HG02943 (cell line): ENCODE measurements around the gene GTF2E1.
"Not testable (repeated sequence)": the region's sequence is repeated elsewhere in the genome, so short reads cannot be mapped to it uniquely, and the experiment has no call there.

ENCODE experiments used
- ATAC-seq: cut with Tn5 transposase; IDR thresholded peaks from one replicate; pipeline ENCODE4 v1.9.1; 2021; ENCODE audit warnings: mild to moderate bottlenecking, low read depth, moderate library complexity; ENCODE audit not compliant: unreplicated experiment

Gene GTF2E1

DNA sequence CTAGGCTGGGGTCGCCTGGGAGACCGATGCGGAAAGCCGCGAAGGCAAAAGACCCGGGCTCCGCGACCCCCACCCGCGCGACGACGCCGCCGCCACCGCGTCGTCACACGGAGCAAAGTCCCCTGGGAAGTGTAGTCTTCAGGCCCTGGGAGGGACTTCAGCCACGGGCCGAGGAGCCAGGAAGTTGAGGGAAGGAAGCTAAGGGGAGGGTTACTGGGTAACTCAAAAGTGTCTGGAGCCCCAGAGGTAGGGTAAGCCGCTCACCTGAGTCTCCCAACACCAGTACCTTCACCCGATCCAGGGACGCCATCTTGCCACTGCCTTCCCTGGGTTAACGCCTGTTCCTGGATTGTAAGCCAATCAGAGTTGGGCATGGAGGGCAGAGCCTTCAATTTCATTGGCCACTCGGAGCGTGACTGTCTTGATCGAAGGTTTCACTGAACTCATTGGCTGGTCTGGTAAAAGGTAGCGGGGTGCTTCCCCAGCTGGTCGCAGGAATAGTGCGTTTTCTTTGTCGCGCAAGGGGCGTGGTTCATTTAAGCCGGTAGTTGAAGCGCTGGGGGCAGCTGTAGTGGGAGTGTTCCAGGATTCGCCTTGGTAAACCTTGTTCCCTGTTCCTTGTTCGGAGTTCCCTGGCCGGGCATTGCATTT, at the start of gene GTF2E1, which contains the start of gene RABL3:
Gene GTF2E1 (plus strand): TSS at position 547 of the 651 bp plus-strand sequence. CDS start 7,809 bp downstream, outside the sequence.
Gene RABL3 (minus strand): TSS at position 319 of the 651 bp plus-strand sequence. CDS start 9 bp downstream, at position 310.
- ATAC-seq: peak; percentile 100

DNA sequence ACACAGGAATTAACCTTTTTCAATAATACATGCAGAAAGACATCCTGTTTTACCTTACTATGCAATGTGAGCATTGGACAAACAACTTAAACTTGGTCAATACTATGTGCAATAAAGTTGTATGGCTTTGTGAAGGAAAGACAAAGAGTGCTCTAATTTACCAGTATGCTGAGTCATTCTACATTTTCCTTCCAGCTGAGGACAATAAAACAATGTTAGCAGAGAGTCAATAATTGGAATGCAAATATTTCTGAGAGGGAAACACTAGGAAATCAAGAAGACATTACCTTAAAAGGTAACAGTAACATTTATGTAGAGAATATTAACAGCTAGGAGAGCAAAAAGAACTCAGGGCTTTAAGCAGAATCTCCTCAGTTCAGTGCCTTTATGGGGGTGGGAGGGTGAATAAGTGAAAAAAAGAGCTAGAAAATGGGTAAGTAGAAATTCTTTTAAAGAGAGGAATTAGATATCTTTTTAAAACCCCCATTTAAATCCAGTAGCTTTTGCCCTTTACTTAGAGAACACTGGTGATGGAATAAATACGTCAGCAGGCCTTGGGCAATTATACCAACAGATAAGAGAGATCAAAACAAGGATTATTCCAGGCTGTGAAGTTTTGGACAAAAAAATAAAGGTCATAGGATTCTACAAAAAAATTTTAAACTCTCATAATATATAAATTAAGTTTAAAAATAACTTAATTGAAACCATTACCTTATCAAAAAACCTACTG, 48.9 kb upstream of the GTF2E1 start:
- ATAC-seq: no peak

DNA sequence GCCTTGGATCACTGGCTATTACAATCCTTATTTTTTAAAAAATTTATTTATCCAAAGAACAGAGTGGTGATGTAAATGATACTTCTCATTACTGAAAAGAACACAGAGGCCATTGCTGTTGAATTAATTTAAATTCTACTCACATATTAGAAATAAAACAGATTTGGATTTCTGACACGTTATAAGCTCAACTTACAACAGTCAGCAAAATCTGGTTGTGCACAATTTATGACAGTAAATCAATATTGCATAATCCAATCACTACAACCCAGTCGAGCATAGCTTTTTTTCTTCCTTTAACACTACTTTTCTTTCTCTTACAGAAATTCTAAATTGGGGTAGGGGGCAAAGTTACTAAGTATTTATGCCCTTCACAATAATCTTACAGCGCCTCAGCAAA, 43.2 kb upstream of the GTF2E1 start:
- ATAC-seq: no peak

DNA sequence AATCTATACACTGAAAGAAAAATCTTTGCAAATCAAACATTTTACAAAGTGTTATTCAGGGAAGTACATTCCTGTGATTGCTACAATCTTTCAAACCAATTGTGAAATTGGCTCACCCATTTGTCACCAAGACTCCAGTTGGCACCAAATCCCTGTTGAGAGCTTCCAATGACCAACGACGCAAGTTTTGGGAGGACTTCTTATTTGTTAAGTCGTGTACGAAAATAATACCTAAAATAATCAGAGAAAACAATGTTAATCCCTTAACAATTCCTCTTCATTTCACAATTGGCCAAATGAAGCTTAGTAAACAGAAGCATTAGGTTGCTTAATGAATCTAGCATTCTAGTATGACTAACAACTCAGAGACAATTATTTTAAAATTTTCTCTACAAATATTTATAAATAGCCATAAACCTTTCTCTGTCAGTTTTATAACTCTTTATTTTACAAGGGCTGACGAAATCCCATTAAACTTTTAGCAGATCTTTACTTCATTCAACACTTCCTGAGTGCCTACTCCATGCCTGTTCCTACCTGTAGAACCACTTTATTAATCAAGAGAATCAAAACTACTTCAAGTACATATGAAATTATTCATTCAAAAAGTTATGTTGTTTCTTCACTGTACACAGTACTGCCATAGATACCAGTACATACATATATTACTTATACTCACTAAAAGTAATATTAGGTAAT, 36.5 kb upstream of the GTF2E1 start:
- no peak for ATAC-seq

DNA sequence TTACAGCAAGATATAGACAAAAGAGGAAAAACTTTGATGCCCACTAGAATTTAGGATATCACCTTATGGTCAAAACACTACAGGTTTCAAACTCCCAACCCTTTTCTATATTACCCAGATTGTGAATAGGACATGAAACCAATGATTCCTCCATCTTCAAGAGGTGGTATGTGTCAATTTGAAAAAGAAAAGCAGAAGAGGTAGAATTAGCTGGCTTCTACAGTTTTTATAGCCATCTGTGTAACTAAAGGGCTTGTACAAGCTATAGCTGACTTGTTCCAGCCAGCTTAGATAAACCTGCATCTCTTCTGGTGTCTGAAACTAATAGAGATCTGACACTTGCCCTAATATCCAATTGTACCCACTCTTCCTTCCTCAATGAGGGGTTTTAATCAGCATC, 35.6 kb upstream of the GTF2E1 start:
- ATAC-seq: no peak

DNA sequence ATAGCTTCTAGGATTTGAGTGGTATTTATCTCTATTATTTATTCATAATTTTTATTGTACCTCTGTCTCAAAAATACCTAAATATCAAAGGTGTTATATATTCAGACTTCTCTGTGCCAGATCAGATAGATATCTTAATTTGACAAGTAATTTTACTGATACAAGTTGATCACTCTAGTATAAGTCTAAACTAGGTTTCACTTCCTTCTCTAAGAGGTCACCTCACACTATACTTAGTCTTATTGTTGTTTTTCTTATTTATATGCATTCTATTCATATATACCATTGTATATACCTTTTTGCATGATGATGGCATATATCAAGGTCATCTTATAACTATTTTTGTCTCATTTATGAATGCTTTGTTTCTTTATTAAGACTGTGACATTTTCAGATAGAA, 34.1 kb upstream of the GTF2E1 start:
- no peak for ATAC-seq

DNA sequence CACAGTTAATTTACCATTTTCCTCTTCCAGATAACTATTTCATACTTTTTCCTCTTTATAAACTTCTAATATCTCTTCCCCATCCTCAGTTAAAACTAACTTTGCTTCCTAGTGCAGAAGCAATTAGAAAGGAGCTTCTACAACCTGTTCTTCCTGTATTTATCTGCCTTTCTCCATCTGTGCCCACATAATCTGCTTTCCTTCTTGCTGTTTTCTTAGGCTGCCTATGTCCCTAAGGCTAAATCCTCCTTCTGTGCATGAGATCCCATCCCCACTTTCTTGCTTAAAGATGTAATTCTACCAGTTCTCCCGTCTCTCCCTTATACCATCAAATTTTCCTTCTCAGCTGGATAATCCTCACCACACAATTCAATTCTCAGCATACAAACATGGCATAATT, 32.2 kb upstream of the GTF2E1 start:
- no peak for ATAC-seq

DNA sequence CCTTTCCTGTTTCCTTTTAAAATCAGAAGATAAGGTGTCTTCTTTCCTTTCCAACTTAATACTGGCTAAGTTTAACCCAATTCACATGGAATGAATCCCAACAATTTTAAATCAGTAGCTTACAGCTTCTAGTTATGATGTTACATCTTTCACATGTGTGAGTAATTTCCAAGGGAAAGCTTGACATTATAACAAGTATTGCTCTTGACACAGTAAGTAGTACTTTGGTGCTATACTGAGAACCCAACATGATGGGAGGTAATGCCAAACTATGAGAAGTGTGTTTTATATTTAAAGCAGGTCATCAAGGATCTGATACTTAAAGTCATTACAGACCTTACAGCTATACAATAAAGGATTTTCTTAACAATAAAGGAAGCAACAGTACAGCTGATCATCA, 29.3 kb upstream of the GTF2E1 start:
- no peak for ATAC-seq

DNA sequence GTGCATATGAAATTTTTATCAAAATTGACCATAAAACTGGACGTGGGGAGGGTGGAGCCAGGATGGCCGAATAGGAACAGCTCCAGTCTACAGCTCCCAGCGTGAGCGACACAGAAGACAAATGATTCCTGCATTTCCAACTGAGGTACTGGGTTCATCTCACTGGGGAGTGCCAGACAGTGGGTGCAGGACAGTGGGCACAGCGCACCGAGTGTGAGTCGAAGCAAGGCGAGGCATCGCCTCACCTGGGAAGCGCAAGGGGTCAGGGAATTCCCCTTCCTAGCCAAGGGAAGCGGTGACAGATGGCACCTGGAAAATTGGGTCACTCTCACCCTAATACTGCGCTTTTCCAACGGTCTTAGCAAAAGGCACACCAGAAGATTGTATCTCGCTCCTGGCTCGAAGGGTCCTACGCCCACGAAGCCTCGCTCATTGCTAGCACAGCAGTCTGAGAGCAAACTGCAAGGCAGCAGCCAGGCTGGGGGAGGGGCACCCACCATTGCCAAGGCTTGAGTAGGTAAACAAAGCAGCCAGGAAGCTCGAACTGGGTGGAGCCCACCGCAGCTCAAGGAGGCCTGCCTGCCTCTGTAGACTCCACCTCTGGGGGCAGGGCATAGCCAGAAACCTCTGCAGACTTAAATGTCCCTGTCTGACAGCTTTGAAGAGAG, 23.2 kb upstream of the GTF2E1 start:
- not testable (repeated sequence) for ATAC-seq

DNA sequence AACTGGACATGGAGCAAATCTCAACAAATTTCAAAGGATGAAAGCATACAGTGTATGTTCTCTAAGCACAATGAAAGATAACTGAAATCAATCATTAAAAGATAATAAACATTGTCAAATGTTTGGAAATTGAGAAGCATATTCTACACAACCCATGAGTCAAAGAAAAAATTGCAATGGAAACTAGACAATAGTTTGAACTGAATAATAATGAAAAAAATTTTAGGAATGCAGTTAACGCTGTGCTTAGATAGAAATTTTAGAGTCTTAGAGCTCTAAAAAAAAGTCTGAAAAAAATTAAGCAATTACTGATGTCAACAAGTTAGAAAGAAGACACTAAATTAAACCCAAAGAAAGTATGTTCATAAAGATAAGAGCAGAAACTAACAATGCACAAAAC, 15.8 kb upstream of the GTF2E1 start:
- ATAC-seq: no peak

DNA sequence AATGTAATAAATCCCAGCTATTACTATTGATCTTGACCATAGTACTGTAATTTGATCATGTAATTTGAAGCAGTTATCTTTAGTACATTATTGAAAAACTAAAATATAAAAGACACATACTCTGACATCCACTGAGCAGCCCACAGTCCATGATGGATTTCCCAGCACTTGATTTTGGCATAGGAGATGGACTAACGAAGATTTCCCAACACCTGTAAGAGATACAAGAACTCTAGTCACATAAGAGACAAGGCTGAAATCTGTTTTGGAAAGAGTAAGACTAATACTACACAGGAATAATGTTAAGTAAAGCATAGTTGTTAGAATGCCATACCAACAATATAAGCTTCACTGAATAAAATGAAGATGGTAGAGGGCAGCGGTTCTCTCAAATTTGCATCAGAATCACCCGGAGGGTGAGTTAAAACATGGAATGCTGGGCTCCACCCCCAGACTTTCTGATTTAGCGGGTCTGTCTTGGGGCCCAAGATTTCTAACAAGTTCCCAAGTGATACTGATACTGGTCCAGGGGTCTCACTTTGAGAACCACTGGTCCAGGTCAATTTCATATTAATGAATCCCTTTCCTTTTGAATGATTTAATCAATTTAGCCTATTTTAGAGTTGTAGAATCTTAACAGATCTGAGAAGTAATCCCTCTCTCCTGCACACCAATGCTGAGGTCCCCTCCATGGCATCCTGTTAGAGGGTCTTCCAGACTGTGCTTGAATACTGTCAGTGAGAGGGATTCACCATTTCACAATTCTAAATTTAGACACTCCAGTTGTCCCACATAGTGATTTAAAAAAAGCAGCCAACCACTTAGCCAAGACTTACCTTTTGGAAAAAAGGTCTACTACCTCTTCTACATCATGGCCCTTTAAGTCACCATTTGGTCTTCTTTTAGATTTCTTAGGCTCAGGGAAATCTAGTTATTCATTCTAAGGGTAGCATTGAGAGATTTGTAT, 11.7 kb upstream of the GTF2E1 start:
- ATAC-seq: no peak

DNA sequence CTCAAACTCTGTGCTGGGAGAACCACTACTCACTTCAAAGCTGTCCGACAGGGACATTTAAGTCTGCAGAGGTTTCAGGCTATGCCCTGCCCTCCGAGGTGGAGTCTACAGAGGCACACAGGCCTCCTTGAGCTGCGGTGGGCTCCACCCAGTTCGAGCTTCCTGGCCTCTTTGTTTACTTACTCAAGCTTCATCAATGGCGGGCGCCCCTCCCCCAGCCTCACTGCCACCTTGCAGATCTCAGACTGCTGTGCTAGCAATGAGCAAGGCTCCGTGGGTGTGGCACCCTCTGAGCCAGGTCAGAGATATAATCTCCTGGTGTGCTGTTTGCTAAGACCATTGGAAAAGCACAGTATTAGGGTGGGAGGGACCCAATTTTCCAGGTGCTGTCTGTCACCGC, 4.5 kb upstream of the GTF2E1 start:
- ATAC-seq: not testable (repeated sequence)

DNA sequence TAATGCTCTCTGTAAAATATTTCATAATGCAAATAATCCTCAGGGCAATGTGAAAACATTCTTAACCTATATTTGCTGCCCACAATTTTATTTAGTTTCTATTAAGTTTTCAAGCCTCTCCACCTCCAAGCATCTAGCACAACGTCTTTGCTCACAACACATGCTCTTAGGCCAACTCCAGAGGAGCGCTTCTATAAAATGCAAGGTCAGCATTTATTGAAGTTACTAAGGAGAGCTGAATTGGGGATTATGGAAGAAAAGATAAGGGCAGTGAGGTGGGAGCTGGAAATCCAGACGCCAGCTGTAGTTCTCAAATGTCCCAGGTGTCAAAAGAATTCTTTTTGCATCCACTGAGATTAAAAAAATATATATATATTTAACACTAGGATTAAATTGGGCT, 1.2 kb upstream of the GTF2E1 start:
- ATAC-seq: no peak

DNA sequence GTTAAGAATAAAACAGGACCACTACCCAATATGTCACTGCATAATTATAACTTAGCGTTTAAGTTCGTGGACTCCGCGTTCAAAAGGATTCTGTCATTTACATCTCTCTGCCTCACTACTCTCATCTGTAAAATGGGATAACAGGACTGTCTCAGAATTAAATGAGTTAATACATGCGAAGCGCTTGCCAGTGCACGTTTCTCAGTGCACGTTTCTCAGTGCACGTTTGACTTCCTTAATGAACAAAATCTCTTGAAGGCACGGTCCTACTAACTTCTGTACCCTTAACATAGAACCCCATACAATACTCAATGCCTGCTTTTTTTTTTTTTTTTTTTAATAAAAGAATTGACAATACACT, 727 bp upstream of the GTF2E1 start:
- ATAC-seq: peak; percentile 17

DNA sequence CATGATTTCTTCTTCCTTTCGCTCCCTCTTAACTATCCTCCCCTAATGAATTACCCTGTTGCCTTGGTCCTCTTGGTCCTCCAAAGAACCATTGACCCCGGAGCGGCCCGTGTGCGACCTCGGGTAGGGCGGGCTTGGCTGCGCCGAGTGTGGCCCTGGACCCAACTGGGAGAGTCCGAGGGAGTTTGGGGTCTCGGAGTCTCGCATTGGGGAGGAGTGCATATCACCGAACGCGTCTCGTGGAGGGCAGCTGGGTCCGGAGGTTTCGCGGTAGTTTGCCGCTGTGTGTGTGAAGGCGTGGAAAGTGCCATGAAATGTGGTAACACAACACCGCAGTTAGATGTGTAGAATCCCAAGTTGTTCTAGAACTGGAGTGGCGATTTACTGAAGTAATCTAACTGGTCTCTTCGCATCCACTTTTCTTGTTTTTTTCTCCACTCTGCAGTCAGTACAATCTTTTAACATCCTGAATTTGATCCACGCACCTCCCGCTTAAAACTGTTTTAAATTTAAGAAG, 363 bp downstream of the GTF2E1 start:
- peak; percentile 19 for ATAC-seq

DNA sequence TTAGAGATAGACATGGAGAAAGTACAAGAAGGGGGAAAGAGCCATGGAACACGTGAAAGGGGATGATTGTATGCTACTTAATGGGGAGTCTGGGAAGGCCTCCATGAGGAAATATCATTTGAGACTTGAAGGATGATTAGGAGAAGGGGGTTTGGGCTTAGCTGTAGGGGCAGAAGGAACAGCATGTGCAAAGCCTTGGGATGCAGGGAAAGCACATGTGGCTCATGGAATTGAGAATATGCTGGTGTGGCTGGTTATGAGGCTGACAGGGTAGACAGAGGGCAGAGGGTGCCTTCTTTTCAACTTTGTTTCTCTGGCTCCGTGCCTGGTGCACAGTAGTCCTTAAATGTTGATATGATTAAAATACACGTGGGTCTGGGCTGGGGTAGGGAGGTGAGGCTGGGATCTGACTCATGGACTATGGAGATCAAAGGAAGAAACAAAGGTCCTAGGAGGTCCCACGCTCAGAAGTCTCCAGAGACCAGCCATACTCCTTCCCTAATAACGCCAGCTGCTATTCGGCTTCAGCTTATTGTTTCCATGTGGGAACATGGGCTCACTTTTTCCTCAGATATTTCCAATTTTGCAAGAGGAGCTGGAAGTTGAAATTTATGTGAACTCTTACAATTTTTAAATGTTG, 1.1 kb downstream of the GTF2E1 start:
- no peak for ATAC-seq

DNA sequence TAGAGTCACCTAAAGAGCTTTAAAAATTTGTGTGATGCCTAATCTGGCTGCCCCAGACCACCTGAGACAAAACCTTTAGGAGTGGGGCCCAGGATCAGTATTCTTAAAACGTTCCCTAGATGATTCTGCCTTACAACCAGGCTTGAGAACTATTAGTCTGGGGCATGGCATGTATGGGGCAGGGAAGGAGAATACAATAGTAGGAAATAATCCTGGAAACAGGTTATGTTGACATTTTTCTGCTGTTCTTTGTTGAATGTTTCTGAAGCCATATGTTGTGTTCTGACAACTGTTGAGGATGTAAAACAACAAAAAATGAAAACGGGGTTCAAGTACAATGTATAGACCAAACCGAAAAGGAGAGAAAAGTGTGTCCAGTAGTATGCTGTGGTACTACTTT, 2.9 kb downstream of the GTF2E1 start:
- ATAC-seq: no peak

DNA sequence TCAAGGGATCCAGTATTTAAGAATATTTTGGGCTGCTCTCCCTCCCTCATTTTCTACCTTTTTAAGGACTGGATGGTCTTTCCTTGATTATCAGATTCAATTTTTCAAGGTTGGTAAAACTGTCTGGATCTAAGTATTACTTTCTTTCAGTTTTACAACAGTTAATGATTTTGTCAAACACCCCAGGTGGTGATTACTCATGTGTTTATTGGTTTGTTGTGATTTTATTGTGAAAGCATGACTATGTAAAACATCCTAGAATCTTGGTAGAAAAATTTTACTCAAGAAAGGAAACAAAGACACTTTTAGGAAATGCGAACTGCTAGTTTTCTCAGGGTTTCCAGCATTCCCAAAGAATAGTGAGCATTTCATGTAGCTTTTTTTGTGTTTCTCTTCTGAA, 7.3 kb downstream of the GTF2E1 start:
- ATAC-seq: no peak

DNA sequence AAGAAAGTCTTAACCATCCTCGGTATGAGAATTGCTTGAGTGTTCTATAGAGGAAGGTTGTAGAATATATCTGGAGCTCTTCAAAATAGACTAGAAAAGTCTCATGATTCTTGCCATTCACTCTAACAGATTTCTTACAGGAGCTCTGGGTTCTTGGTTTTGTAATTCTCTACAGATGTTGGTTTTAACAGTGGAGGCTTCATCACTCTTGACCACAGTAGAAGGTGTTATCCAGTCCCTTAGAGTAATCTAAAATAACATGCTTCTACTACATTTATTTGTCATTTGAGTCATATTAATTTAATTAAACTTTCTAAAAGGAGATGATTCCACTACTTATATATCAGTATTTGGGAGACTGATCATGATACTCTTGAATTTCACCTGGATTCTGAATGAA, 9.7 kb downstream of the GTF2E1 start:
- ATAC-seq: no peak
